HG03469 (cell line): ENCODE measurements around the gene BCO2.
"Not testable (repeated sequence)": the region's sequence is repeated elsewhere in the genome, so short reads cannot be mapped to it uniquely, and the experiment has no call there.

Experiments
- ATAC-seq: cut with Tn5 transposase; IDR thresholded peaks from one replicate; pipeline ENCODE4 v1.9.1; 2021; ENCODE audit warnings: mild to moderate bottlenecking, moderate library complexity, moderate number of reproducible peaks; ENCODE audit not compliant: unreplicated experiment

The BCO2 gene

DNA sequence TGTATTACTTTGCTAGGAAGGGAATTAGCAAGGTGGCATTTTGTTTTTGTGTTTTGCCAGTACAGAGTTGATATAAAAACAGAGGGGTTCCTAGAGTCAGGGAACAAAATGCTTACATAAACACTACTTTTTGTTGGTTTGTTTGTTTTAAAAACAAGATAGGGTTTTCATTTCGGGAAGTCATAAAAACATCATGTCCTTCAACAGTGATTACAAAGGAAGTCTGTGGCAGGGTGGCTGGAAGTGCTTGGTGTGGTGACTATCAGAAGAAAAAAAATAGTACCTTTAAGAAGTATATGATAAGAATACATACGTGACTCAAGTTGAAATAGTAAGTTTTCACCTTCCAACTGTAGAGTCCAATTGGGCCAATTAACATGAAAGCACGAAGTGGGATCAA, 10.3 kb upstream of the BCO2 start:
- ATAC-seq: no peak

DNA sequence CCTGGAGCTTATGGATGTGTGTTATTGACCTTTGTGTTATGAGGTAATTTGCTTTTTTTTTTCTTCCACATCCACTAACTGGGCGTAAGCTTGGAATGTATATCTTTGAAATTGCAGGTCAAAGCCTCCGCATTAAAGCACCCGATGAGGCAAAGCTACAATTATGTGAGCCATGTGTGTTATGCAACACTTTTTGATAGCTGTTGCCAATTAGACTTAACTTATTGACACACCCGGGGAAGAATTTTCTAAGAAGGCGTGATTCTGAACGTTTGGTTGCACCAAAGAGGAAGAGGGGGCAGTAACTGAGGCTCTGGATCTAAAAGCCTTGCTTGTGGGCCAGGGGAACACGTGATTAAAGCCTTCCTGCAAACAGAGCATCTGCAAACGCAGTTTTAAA, 8.8 kb upstream of the BCO2 start:
- ATAC-seq: no peak

DNA sequence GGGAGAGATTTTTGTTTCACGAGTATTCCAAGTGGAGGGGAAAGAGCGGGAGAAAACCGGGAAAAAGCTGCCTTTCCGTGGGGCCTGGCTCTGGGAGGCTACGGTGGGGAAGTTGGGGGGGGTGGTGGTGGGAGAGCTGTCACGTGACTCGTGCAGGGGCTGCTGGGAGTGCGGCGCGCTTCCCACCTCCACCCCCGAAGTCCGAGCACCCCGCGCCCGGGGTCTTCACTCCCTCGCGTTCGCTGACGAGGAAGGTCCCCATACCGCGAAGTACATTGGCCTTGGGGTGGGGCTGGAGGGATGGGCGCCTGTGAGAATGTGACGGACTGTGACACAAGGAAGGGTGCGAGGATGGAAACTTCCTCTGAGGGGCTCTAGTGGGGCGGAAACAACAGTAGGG, 8.2 kb upstream of the BCO2 start, which contains the start of gene TEX12:
Gene TEX12 (plus strand): TSS at position 228 of the 400 bp plus-strand sequence. CDS start 1,897 bp downstream, outside the sequence.
- no peak for ATAC-seq

DNA sequence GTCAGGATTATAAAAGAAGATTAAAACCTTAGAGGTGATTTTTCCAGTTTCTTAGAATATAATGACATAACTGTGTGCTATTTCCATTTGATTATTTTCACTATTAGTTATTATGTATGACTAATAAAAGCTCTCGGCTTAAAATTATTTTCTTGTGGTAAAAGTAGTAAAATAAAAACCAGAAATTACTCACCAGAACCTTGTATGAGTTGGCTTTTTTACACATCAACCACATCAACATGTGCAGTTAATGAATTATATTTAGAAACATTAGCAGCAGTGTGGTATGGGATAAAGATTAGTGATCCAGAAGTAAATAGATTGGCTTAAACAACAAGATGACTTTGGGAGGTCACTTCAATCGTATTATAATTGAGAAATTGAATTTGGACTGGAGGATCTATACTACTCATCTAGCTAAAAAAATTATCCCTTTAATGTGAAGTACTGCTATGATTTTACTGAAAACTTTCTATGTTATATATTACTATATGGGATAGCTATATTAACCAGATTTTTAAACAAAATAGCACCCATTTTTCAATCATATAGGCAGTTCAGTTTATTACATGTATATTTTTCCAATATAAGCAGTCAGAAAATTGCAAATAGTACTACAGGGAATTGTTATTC, 2.8 kb upstream of the BCO2 start:
- ATAC-seq: no peak

DNA sequence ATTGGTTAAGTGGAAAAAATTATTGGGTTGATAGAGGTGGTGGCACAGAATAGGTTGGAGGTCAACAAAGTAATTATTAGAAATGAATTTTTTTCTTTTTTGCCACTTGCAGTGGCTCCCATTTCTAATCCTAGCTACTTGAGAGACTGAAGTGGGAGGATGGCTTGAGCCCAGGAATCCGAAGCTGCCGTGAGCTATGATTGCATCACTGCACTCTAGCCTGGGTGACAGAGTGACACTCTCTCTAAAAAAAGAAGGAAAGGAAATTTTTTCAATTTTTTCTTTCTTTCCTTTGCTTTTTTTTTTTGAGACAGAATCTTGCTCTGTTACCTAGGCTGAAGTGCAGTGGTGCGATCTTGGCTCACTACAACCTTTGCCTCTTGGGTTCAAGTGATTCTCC, 2.2 kb upstream of the BCO2 start:
- ATAC-seq: no peak

DNA sequence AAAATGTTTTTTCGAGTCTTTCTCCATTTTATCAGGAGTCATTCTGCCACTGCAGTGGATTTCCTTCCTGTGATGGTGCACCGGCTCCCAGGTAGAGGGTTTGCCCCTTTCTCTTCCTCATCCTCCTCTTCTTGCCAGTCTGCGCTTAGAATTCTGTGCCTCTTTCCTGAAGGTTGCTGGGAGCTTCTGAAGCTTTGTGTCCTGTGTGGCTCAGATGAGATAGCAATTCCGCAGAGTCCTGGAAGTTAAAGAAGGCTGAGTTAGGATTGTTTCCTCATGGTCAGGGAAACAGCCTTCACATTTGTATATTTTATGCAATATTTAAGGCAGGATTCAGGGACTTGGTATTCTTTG, 264 bp downstream of the BCO2 start:
- ATAC-seq: no peak

DNA sequence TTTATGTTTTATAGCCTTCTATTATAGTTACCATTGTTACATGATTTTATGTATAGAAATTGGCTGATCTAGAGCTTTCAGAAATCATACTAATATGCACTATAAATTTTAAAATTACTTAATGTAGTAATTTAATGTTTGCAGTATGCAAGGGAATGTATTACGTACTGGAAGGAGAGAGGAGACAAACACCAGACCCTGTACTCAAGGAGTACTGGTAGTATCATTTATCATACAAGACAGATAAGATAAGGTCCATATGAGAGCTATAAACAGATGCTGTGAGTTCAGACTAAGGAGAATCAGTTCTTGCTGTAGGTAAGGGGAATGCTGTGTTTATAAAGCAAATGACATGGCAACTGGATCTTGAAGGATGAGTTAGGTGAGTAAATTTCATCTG, 765 bp downstream of the BCO2 start:
- no peak for ATAC-seq

DNA sequence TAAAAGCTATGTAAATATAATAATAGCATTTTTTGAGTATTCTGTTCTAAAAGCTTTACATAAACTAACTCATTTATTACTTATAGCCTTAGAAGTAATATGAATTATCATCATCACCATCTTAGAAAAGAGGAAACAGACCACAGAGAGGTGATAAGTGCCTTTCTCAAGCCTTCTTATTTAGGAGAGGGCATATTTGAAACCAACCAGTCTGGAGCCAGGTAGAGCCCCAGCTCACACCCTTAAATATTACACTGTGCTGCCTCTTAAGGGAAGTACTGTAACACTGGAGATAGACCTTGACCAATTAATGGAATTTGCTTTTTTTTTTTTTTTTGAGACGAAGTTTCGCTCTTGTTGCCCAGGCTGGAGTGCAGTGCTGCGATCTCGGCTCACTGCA, 2.3 kb downstream of the BCO2 start:
- no peak for ATAC-seq

DNA sequence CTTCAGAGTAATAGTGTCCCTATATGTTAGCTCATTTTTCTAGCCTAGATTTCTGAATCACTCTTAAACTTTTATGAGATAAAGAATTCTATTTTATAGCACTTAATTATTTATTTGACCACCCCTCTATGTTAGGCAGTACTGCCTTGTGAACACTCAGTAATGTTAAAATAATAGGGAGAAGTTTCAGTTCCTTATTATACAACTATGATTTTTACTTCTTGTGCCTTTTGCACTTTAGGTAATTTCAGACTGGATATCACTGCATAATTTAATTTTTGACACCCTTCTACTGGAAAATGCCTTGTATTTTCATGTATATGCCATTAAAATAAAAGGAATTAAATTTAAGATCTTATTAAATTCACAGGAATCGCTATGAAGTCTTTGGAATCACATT, 3.1 kb downstream of the BCO2 start:
- ATAC-seq: no peak

DNA sequence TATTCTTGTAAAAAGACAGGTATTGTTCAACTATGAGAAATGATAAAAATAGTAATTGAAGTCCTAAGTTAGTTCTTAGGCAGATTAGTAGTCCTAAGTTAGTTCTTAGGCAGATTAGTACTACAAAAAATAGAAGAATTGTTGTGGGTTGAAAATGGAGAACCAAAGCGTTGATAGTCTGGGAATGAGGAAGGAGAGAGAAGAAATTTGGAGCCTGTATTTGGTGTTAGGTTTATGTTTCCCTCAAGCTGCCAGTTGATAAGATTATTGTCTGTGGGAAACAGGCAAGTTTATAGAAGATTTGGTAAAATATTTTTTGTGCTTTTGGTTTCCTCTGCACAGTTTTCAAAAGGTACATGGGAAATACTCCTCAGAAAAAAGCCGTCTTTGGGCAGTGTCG, 3.6 kb downstream of the BCO2 start:
- no peak for ATAC-seq

DNA sequence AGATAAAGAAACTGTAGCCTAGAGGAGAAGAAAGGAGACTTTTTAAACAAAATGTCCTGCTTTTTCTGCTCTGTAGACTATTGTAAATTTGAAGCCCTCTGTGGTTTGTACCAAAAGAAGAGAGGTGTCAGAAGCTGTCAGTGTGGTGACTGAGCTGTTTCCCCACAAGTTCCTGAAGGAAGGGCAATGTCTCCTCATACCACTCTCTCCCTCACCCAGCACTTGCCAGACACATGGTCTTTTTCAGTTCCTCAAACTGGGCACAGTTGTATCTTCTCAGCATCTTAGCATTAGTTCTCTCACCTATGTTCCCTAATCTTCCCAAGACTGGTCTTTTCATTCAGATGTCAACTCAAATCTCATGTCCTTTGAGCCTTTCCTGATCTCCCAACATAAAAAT, 4.3 kb downstream of the BCO2 start:
- ATAC-seq: no peak

DNA sequence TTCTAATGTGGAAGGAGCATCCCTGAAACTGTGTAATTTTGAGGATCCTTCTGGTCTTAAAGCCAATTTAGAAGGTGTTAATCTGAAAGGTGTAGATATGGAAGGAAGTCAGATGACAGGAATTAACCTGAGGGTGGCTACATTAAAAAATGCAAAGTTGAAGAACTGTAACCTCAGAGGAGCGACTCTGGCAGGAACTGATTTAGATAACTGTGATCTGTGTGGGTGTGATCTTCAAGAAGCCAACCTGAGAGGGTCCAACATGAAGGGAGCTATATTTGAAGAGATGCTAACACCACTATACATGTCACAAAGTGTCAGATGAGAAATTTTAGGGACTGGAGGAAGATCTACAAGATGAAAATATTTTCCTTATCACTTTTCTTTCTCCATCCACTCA, 7.6 kb downstream of the BCO2 start:
- no peak for ATAC-seq

DNA sequence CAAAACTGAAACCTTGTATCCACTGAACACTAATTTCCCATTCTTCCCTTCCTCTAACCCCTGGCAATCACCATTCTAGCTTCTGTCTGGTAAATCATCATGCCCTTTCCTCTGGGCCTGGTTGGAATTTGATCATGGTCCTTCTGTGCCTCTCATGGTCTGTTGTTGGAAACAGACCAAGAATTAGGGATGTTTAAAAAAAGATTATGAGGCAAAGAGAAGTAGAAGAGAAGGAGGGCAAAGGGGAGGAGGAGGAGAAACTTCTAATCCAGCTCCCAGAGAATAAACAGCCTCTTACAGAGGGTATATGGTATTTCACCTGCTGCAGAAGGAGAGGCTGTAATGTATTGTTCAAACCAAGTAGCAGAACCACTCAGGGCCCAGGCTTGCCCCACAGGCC, 10.6 kb downstream of the BCO2 start:
- ATAC-seq: no peak

DNA sequence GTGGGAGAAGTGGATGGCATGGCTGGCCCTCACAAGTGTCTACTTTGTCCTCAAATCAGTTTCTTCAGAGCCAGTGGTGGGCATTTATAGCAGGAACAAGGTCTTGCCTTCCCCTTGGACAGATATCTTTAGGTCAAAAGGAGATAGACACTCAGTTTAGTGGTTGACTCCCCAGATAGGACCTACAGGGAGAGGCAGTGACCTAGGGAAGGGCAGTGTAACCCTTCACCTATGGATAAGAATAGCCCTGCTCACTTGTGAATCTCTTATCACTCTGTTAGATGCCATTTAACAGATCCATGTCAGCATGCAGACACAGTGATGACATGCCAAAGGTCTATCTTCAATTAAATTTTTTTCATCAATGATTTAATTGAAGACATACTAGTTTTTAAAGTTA, 11.0 kb downstream of the BCO2 start:
- ATAC-seq: no peak

DNA sequence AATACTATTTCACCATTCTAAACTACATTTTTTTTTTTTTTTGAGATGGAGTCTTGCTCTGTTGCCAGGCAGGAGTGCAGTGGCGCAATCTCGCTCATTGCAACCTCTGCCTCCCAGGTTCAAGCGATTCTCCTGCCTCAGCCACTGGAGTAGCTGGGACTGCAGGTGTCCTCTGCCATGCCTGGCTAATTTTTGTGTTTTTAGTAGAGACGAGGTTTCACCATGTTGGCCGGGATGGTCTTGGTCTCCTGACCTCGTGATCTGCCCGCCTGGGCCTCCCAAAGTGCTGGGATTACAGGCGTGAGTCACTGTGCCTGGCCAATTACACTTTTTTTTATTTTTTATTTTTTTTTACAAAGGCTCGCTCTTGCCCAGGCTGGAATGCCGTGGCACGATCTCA, 19.8 kb downstream of the BCO2 start:
- ATAC-seq: not testable (repeated sequence)

DNA sequence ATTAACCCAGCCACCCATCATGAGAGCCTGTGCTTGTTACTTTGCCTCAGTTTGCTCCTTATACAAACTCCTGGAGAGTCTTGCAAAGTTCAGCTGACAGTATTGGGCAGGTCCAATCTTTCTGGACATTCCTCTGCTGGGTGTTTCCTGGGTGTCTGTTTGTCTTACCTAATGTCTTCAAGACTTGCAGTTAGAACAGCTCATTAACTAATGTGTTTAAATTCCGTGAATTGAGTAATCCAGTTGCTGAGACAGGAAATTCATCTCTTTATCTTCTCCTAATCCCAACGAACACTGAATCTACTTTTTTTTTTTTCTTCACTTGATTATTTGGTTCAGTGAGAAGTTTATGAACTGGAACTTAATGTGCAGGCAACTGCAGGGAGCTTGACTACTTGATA, 20.6 kb downstream of the BCO2 start:
- no peak for ATAC-seq

DNA sequence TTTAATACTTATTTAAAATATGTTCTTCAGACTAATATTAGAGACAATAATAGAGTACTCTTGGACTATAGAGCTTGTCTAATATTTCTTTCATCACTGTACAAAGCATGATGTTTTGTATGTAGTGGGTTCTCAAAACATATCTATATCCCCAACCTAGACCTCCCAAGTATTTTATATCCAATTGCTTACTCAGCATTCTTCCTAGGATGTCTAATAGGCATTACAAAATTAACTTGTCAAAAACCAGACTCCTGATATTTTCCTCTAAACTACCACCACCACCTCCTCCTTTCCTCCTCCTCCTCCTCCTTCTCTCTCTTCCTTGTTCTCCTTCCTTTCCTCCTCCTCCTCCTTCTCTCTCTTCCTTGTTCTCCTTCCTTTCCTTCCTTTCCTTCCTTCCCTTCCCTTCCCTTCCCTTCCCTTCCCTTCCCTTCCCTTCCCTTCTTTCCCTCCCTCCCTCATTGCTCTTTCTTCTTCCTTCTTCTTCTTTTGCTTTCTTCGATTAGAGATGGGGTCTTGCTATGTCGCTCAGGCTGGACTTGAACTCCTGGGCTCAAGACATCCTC, 21.3 kb downstream of the BCO2 start:
- no peak for ATAC-seq

DNA sequence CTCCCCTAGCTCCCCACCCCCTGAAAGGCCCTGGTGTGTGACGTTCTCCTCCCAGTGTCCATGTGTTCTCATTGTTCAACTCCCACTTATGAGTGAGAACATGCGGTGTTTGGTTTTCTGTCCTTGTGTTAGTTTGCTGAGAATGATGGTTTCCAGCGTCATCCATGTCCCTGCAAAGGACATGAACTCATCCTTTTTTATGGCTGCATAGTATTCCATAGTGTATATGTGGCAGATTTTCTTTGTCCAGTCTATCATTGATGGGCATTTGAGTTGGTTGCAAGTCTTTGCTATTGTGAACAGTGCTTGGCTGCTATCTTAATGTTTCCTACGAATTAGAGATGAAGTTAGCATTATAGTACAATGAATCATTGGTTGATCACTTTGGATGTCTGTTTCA, 23.8 kb downstream of the BCO2 start:
- not testable (repeated sequence) for ATAC-seq

DNA sequence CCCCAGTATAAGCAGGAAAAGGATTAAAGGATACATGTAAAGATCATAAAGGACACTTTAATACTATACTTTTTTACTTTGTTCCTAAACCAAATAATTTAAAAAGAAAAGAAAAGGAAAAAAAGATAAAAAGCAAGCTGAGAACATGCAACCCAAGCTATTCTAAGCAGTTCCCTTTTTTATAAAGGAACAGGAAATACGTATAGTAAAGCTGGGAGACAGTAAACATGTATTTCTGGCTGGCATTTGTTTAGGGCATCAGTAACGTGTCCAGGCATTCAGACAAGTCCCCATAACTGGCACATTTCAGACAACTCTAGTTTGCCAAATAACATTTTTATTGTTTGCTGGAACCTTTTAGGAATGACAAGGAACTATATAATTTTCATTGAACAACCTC, 24.9 kb downstream of the BCO2 start:
- ATAC-seq: no peak

DNA sequence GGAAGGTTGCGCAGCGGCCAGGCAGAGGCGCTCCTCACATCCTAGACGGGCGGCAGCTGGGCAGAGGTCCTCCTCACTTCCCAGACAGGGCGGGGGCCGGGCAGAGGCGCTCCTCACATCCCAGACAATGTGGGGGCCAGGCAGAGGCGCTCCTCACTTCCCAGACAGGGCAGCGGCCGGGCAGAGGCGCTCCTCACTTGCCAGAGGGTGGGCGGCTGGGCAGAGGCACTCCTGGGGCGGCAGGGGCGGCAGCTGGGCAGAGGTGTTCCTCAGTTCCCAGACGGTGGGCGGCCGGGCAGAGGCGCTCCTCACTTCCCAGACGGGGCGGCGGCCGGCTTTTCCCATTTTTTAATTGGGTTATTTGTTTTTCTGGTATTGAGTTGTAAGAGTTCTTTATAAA, 30.8 kb downstream of the BCO2 start:
- no peak for ATAC-seq

DNA sequence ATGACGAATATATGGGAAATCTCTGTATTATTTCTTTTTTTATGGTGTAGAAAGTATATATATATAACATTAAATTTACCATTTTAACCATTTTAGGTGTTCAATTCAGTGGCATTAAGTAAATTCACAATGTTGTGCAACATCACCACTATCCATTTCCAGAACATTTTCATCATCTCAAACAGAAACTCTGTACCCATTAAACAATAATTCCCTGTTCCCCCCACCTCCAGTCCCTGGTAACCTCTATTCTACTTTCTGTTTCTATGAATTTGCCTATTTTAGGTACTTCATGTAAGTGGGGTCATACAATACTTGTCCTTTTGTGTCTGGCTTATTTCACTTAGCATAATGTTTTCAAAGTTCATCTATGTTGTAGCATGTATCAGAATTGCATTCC, 35.6 kb downstream of the BCO2 start:
- no peak for ATAC-seq

DNA sequence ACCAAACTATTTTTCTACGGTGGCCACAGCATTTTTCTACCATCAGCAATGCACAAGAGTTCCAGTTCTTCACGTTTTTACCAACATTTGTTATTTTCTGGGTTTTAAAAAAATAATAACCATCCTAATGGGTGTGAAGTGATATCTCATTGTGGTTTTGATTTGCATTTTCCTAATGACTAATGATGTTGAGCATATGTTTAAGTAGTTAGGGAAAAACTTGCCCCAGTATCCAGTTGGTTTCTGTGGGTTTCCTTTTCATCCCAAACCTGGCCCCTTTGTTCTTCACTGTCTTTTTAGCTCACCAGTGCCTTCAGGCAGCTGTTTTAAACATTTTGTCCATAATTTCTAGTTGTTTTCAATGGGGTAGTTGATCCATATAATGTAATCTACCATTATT, 36.2 kb downstream of the BCO2 start:
- ATAC-seq: no peak

DNA sequence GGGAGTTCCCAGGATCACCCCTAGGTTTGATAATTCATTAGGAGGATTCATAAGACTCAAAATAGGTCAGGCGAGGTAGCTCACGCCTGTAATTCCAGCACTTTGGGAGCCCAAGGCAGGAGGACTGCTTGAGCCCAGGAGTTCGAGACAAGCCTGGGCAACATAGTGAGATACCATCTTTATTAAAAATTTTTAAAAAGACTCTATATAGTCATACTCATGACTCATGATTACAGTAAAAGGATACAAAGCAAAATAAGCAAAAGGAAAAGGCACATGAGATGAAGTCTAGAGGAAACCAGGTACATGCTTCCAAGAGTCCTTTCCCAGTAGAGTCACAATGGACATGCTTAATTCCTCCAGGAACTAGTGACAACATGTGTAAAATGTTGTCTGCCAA, 37.0 kb downstream of the BCO2 start:
- no peak for ATAC-seq
